ENCODE measurements around the gene NOP9. TPM values are rescaled to one million over a fixed set of nuclear protein-coding genes. Genes with fewer than 3 reads are reported as not detected.
"Not testable (repeated sequence)": the region's sequence is repeated elsewhere in the genome, so short reads cannot be mapped to it uniquely, and the experiment has no call there.

NOP9 gene
- polyA plus RNA-seq, 3 donors, result 6.8 to 11.6 (median 11.0) TPM

GRCh38 chr14:24315243-24315806 lies 15.7 kb downstream of the NOP9 start:
- H3K27ac ChIP-seq (ENCODE audit: low read depth, low read length), result no peak overlapping the region
- WGBS, 3 donors, result 58 to 88% (median 72%) methylated on average over 10 of the region's 10 CpGs

GRCh38 chr14:24315807-24316596 lies 16.4 kb downstream of the NOP9 start:
- no peak overlapping the region for H3K27ac ChIP-seq (ENCODE audit: low read depth, low read length)
- WGBS, 3 donors, result 30 to 54% (median 42%) methylated on average over 63 to 70 of the region's 70 CpGs

- H3K27ac ChIP-seq (ENCODE audit: low read depth, low read length), result no peak overlapping the region
- WGBS, 3 donors, result 61 to 64% (median 64%) methylated on average over 13 to 18 of the region's 18 CpGs
These were observed 16.9 kb downstream of the NOP9 start for GRCh38 chr14:24316597-24316950.

- WGBS, 3 donors, result 89 to 93% (median 90%) methylated on average over 3 of the region's 3 CpGs
- H3K27ac ChIP-seq (ENCODE audit: low read depth, low read length), result no peak overlapping the region
These were observed 17.7 kb downstream of the NOP9 start for GRCh38 chr14:24317141-24317928.

GRCh38 chr14:24321212-24321975 lies 21.7 kb downstream of the NOP9 start:
- no peak overlapping the region for H3K27ac ChIP-seq (ENCODE audit: low read depth, low read length)
- 82 to 92% (median 90%) methylated on average over 14 of the region's 14 CpGs for WGBS, 3 donors

- no peak overlapping the region for H3K27ac ChIP-seq (ENCODE audit: low read depth, low read length)
- 84 to 88% (median 88%) methylated on average over 8 to 10 of the region's 10 CpGs for WGBS, 3 donors
These were observed 23.0 kb downstream of the NOP9 start for GRCh38 chr14:24322672-24323071.

- WGBS, 3 donors, result 63 to 74% (median 66%) methylated on average over 3 of the region's 3 CpGs
- H3K27ac ChIP-seq (ENCODE audit: low read depth, low read length), result no peak overlapping the region
These were observed 23.7 kb downstream of the NOP9 start for GRCh38 chr14:24323341-24323740.

GRCh38 chr14:24324024-24324423 lies 24.4 kb downstream of the NOP9 start:
- WGBS, 3 donors, result 74 to 88% (median 84%) methylated on average over 6 of the region's 6 CpGs
- no peak overlapping the region for H3K27ac ChIP-seq (ENCODE audit: low read depth, low read length)

- no peak overlapping the region for H3K27ac ChIP-seq (ENCODE audit: low read depth, low read length)
- WGBS, 3 donors, result 67 to 76% (median 75%) methylated on average over 5 of the region's 5 CpGs
These were observed 25.4 kb downstream of the NOP9 start for GRCh38 chr14:24325041-24325530.

GRCh38 chr14:24325963-24326362 lies 26.3 kb downstream of the NOP9 start:
- 80 to 87% (median 84%) methylated on average over 9 of the region's 9 CpGs for WGBS, 3 donors
- H3K27ac ChIP-seq (ENCODE audit: low read depth, low read length), result no peak overlapping the region

GRCh38 chr14:24327303-24327702 lies 27.7 kb downstream of the NOP9 start:
- H3K27ac ChIP-seq (ENCODE audit: low read depth, low read length), result no peak overlapping the region
- 61 to 80% (median 64%) methylated on average over 2 of the region's 2 CpGs for WGBS, 3 donors

- not testable (repeated sequence) for H3K27ac ChIP-seq (ENCODE audit: low read depth, low read length)
These were observed 28.3 kb downstream of the NOP9 start for GRCh38 chr14:24327914-24328313.

GRCh38 chr14:24329073-24329663 lies 29.5 kb downstream of the NOP9 start:
- 85 to 89% (median 88%) methylated on average over 12 of the region's 12 CpGs for WGBS, 3 donors
- H3K27ac ChIP-seq (ENCODE audit: low read depth, low read length), result no peak overlapping the region

More at GRCh38 chr14:24327914-24328313, 28.3 kb downstream of the NOP9 start:
- WGBS, 3 donors, result 5 to 8% (median 7%) methylated on average over 9 of the region's 9 CpGs

GRCh38 chr14:24329736-24330135 lies 30.1 kb downstream of the NOP9 start:
- no peak overlapping the region for H3K27ac ChIP-seq (ENCODE audit: low read depth, low read length)
- 52 to 85% (median 59%) methylated on average over 9 of the region's 9 CpGs for whole genome bisulfite sequencing, 3 donors

GRCh38 chr14:24330973-24331674 lies 31.5 kb downstream of the NOP9 start:
- H3K27ac ChIP-seq (ENCODE audit: low read depth, low read length), result no peak overlapping the region
- WGBS, 3 donors, result 90 to 93% (median 91%) methylated on average over 10 of the region's 10 CpGs

- no peak overlapping the region for H3K27ac ChIP-seq (ENCODE audit: low read depth, low read length)
- 43 to 67% (median 54%) methylated on average over 26 of the region's 26 CpGs for WGBS, 3 donors
These were observed 32.1 kb downstream of the NOP9 start for GRCh38 chr14:24331731-24332267.

- H3K27ac ChIP-seq (ENCODE audit: low read depth, low read length), result no peak overlapping the region
- WGBS, 3 donors, result 11 to 30% (median 23%) methylated on average over 52 to 56 of the region's 56 CpGs
These were observed 32.8 kb downstream of the NOP9 start for GRCh38 chr14:24332268-24332993.

Measured in adipose tissue (tissue), 3 donors.